GM12873 (cell line): Measurements from ENCODE around the gene PIH1D1.

Source experiments
- CTCF ChIP-seq: IDR thresholded peaks from 2 replicates; pipeline ENCODE4 v1.5.1; 2012; ENCODE audit warnings: low read depth, mild to moderate bottlenecking, moderate library complexity, low read length, control low read depth; ENCODE audit not compliant: insufficient read depth; ENCODE audit errors: missing control alignments

The PIH1D1 gene

GRCh38 chr19:49459388-49459787 lies 7.8 kb upstream of the PIH1D1 start:
- no peak for TF ChIP-seq CTCF

- no peak for TF ChIP-seq CTCF
Measured at GRCh38 chr19:49458567-49458903, 6.9 kb upstream of the PIH1D1 start.

- no peak for TF ChIP-seq CTCF
Measured at GRCh38 chr19:49456326-49456725, 4.7 kb upstream of the PIH1D1 start.

GRCh38 chr19:49455773-49456172 lies 4.2 kb upstream of the PIH1D1 start:
- TF ChIP-seq CTCF = no peak

GRCh38 chr19:49453757-49454240 lies 2.2 kb upstream of the PIH1D1 start:
- TF ChIP-seq CTCF = no peak

GRCh38 chr19:49453013-49453756 lies 1.6 kb upstream of the PIH1D1 start, which contains the start of gene ALDH16A1:
TSS of gene ALDH16A1 (plus strand) at chr19:49453225. CDS start at chr19:49453332, 107 bp downstream.
- TF ChIP-seq CTCF = no peak

GRCh38 chr19:49450405-49450804 lies 1.2 kb downstream of the PIH1D1 start:
- no peak for TF ChIP-seq CTCF
